Transverse colon (tissue), 4 donors: Measurements from ENCODE around the gene MRPL42. TPM values are rescaled to one million over a fixed set of nuclear protein-coding genes. Genes with fewer than 3 reads are reported as not detected.

Experiments
- DNase-seq: peaks from one replicate; pipeline ENCODE4 v3.0.0-alpha.2; 2019
- H3K27ac ChIP-seq, 4 donors: fragments of 200-600 bp; sonication (generic); 2 replicates each; pipeline ENCODE4 v1.5.1; 2016 to 2018; ENCODE audit warnings: inconsistent platforms in 4 of 4
- H3K27me3 ChIP-seq: fragments of 200-600 bp; sonication (generic); 2 replicates; pipeline ENCODE4 v1.5.1; 2017; ENCODE audit warnings: inconsistent platforms
- H3K36me3 ChIP-seq, 4 donors: fragments of 200-600 bp; sonication (generic); 2 replicates each; pipeline ENCODE4 v1.5.1; 2017 to 2019; ENCODE audit warnings: inconsistent platforms in 4 of 4
- H3K4me1 ChIP-seq, 4 donors: fragments of 200-600 bp; sonication (generic); 2 replicates each; pipeline ENCODE4 v1.5.1; 2017 to 2020; ENCODE audit warnings: inconsistent platforms in 4 of 4
- H3K4me3 ChIP-seq, 4 donors: fragments of 200-600 bp; sonication (generic); 1 replicate in 1 of 4; 2 replicates in 3 of 4; pipeline versions ENCODE4 v1.5.1 to v1.6.1; 2017 to 2019; ENCODE audit warnings: inconsistent platforms in 4 of 4
- H3K9me3 ChIP-seq, 2 donors: fragments of 200-600 bp; sonication (generic); 2 replicates each; pipeline ENCODE4 v1.5.1; 2017 to 2019; ENCODE audit warnings: inconsistent platforms in 2 of 2
- EP300 ChIP-seq: sonication (generic); formaldehyde crosslinking; IDR thresholded peaks from one replicate; pipeline ENCODE4 v1.6.1; 2017; ENCODE audit warnings: antibody characterized with exemption, low read depth
- POLR2A ChIP-seq: fragments of 450-650 bp; IDR thresholded peaks from one replicate; pipeline ENCODE4 v1.6.1; 2016; ENCODE audit warnings: antibody characterized with exemption, mild to moderate bottlenecking, moderate library complexity
- POLR2AphosphoS5 ChIP-seq, 3 donors: sonication (generic); formaldehyde crosslinking; IDR thresholded peaks; one replicate each; pipeline ENCODE4 v1.6.1; 2016; ENCODE audit warnings: antibody characterized with exemption in 3 of 3
- WGBS, 2 donors: methylation state at CpG; one replicate each; pipeline ENCODE4 v1.1.5; 2018; ENCODE audit warnings: low coverage in 1 of 2; 5-methylcytosine and 5-hydroxymethylcytosine counted together
- in situ Hi-C, 4 donors: fragments of 200-750 bp; cut with MboI; loops; one replicate each; pipeline versions ENCODE4 v1.15.0 to v1.15.1; 2017; ENCODE audit warnings: low sequenced_read_pairs in 3 of 4, low pct_ligation_motif_present in 1 of 4, low pct_unique_long_range_greater_than_20kb in 1 of 4
- intact Hi-C: fragments of 100-400 bp; cut with DNase I; formaldehyde crosslinking; loops from one replicate; pipeline ENCODE4 v1.15.1; 2023; ENCODE audit warnings: low total_unique reads
- total RNA-seq, 4 donors: library from RNA; depleted of rRNA; stranded (reverse); fragments of >200 nt; gene quantifications; one replicate each; pipeline ENCODE4 v1.1.0, GENCODE V29; 2016
- TF ChIP-seq, protein P1 (sequence below), 5 experiments: fragments of 200-600 bp in 3 of 5; fragments of 450-650 bp in 2 of 5; sonication (generic) in 3 of 5; IDR thresholded peaks; 1 replicate in 2 of 5; 2 replicates in 3 of 5; pipeline ENCODE4 v1.5.1; 2016 to 2017; ENCODE audit warnings: antibody characterized with exemption in 5 of 5, inconsistent platforms in 3 of 5, mild to moderate bottlenecking in 2 of 5, moderate library complexity in 1 of 5

MRPL42 gene
- total RNA-seq, 4 donors from 2014 or later: 10.5 to 45.1 (median 27.2) TPM

DNA sequence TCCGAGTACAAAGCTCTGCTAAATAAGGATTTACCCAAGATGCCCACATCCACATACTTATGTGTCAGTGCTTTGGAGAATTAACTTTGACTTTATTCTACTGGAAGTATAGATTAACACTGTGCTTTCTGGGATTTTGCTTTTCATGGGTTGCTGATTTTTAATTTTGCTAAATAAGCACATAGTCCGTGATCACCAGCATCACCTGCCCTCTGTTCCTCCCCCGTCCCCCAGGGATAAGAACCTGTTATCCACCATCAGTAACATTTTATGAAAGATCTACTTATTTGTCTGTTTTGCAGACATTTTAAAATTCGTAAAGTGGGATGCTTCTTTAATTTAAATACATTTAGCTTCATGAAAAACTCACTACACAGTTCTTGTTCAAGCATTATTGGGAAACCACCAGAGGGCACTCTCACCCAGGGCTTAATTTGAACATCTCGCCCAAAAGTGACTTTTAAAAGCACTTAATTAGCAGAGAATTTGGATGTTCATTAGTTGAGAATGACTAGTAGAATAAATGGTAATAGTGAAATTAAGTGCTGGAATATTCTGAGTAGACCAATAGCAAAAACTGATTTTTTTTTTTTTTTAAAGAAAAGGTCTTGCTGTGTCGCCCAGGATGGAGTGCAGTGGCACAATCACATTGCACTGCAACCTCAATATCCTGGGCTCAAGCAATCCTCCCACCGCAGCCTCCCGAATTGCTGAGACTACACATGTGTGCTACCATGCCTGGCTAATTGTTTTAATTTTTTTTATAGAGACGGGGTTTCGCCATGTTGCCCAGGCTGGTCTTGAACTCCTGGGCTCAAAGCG lies 35.7 kb downstream of the MRPL42 start:
- intact Hi-C loops (loop anchor here (2.0 to 10.0 kb wide), 2 partner anchors 62 to 600 kb away; no protein-coding TSS in a partner anchor), in situ Hi-C loops (loop anchor here in 3 of 4 donors (5.0 to 10.0 kb wide), 2 partner anchors 599 to 602 kb away; no protein-coding TSS in a partner anchor)
- Histone ChIP-seq H3K36me3 (peaks cover 0 to 7% (median 0%) of the 10 kb centered on the region in 4 donors), H3K27me3 (no peaks in the 10 kb centered on the region), H3K4me3 (no peak overlapping the region), H3K4me1 (no peaks in the 10 kb centered on the region), H3K27ac (no peak overlapping the region), H3K9me3 (no peaks in the 10 kb centered on the region)
- TF ChIP-seq, protein P1, sequence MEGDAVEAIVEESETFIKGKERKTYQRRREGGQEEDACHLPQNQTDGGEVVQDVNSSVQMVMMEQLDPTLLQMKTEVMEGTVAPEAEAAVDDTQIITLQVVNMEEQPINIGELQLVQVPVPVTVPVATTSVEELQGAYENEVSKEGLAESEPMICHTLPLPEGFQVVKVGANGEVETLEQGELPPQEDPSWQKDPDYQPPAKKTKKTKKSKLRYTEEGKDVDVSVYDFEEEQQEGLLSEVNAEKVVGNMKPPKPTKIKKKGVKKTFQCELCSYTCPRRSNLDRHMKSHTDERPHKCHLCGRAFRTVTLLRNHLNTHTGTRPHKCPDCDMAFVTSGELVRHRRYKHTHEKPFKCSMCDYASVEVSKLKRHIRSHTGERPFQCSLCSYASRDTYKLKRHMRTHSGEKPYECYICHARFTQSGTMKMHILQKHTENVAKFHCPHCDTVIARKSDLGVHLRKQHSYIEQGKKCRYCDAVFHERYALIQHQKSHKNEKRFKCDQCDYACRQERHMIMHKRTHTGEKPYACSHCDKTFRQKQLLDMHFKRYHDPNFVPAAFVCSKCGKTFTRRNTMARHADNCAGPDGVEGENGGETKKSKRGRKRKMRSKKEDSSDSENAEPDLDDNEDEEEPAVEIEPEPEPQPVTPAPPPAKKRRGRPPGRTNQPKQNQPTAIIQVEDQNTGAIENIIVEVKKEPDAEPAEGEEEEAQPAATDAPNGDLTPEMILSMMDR (IDR thresholded peaks at IDR 0.05): peak; percentile 71 to 80 (median 74)
- TF ChIP-seq POLR2AphosphoS5 (IDR thresholded peaks at IDR 0.05): no peak
- DNase-seq: peak; percentile 43
- 72 to 73% methylated on average over 9 to 11 of the region's 11 CpGs for WGBS, 2 donors

DNA sequence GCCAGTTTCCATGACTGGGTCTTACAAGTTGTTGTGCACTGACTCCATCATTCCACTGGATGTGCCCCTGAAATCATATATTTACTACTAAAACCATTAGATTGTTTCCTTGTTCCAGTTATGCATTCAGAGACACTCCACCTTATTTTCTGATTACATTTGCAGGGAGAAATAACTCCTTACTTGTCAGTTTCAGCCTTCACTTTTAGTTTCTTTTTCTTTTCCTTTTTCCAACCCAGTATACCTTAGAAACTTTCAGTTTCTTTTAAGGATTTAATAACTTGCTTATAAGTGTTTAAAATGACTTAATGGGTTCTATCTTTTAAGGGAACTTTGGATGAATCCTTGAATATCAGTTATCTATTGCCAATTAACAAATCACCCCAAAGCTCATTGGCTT lies 39.9 kb downstream of the MRPL42 start:
- TF ChIP-seq POLR2AphosphoS5 (IDR thresholded peaks at IDR 0.05): no peak
- no peak for TF ChIP-seq EP300
- TF ChIP-seq, protein P1 (IDR thresholded peaks at IDR 0.05): no peak
- no peak for TF ChIP-seq POLR2A
- Histone ChIP-seq H3K9me3 (no peaks in the 10 kb centered on the region), H3K4me1 (no peaks in the 10 kb centered on the region), H3K27ac (no peak overlapping the region), H3K27me3 (no peaks in the 10 kb centered on the region), H3K36me3 (peaks cover 0 to 7% (median 0%) of the 10 kb centered on the region in 4 donors), H3K4me3 (no peak overlapping the region)
- DNase-seq: no peak
- intact Hi-C loops (loop anchor here (10.0 kb wide), 1 partner anchor 58 kb away; no protein-coding TSS in a partner anchor), in situ Hi-C loops (loop anchor here in 3 of 4 donors (5.0 to 10.0 kb wide), 2 partner anchors 598 to 600 kb away; no protein-coding TSS in a partner anchor)

DNA sequence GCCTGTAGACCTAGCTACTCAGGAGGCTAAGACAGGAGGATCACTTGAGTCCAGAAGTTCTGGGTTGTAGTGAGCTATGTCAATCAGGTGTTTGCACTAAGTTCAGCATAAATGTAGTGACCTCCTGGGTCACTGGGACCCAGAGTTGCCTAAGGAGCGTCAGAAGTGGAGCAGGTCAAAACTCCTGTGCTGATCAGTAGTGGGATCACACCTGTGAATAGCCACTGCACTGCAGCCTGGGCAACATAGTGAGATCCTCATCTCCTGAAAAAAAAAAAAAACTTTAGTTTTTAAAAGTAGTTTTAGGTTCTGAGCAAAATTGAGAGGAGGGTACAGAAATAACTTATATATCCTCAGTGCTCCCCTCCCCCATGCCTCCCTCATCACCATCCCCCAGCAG lies 42.2 kb downstream of the MRPL42 start:
- H3K4me3 ChIP-seq: no peak overlapping the region
- WGBS, 2 donors: 89 to 100% methylated on average over 1 of the region's 1 CpG
- DNase-seq: no peak
- in situ Hi-C loops (loop anchor here in 3 of 4 donors (5.0 to 10.0 kb wide), 2 partner anchors 595 to 598 kb away; no protein-coding TSS in a partner anchor), intact Hi-C loops (loop anchor here (10.0 kb wide), 1 partner anchor 55 kb away; no protein-coding TSS in a partner anchor)
- H3K36me3 ChIP-seq: peaks cover 0 to 2% (median 0%) of the 10 kb centered on the region in 4 donors
- H3K27ac ChIP-seq: no peak overlapping the region
- no peak for TF ChIP-seq EP300
- TF ChIP-seq, protein P1 (IDR thresholded peaks at IDR 0.05): no peak
- TF ChIP-seq POLR2AphosphoS5 (IDR thresholded peaks at IDR 0.05): no peak
- no peak for TF ChIP-seq POLR2A
- H3K4me1 ChIP-seq: no peaks in the 10 kb centered on the region
- no peaks in the 10 kb centered on the region for H3K9me3 ChIP-seq
- H3K27me3 ChIP-seq: no peaks in the 10 kb centered on the region

DNA sequence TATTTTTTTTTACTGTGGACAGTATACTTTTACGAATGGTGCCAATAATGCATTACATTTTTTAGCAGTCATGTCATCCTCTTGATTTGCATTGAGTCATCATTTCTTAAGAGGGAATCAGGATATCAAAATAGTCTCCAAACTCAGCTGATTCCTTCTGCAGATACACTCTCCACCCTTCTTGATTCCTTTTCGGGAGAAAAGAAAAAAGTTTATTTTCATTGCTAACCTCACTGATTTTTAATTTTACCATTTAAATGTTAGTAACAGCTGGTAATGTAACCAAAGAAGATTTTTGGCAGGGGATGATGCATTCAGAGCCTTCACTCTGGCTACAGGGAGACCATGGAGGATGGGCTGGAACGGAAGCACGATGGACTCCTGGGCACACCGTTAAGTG lies 47.5 kb downstream of the MRPL42 start:
- H3K27ac ChIP-seq: no peak overlapping the region
- H3K4me1 ChIP-seq: no peaks in the 10 kb centered on the region
- in situ Hi-C loops: no loop called here
- 81 to 82% methylated on average over 5 of the region's 5 CpGs for WGBS, 2 donors
- TF ChIP-seq, protein P1 (IDR thresholded peaks at IDR 0.05): no peak
- TF ChIP-seq EP300: no peak
- TF ChIP-seq POLR2A: no peak
- no peak for TF ChIP-seq POLR2AphosphoS5 (IDR thresholded peaks at IDR 0.05)
- H3K4me3 ChIP-seq: no peak overlapping the region
- H3K27me3 ChIP-seq: no peaks in the 10 kb centered on the region
- no peak for DNase-seq
- no peaks in the 10 kb centered on the region for H3K9me3 ChIP-seq
- H3K36me3 ChIP-seq: no peaks in the 10 kb centered on the region
- intact Hi-C loops: no loop called here
